Mammary epithelial cell (primary cell): ENCODE data around the gene SLC2A5.

ENCODE experiments used
- CTCF ChIP-seq, 2 donors: IDR thresholded peaks in 1 of 2; conservative IDR thresholded peaks in 1 of 2; 2 replicates each; pipeline ENCODE4 v1.5.1; 2011 to 2012; ENCODE audit warnings: inconsistent platforms in 2 of 2, low read length in 2 of 2, mild to moderate bottlenecking in 2 of 2, control low read depth in 1 of 2, low read depth in 1 of 2; ENCODE audit not compliant: insufficient read depth in 1 of 2; ENCODE audit errors: extremely low read depth in 1 of 2
- EZH2 ChIP-seq: IDR thresholded peaks from 2 replicates; pipeline ENCODE4 v1.6.1; 2012; ENCODE audit warnings: low read length, inconsistent platforms, borderline replicate concordance

- TF ChIP-seq CTCF (conservative IDR thresholded peaks at IDR 0.05 in 1 of 2, IDR thresholded peaks at IDR 0.05 in 1 of 2; ENCODE audit: extremely low read depth in 1 of 2, insufficient read depth in 1 of 2, low read depth in 1 of 2, low read length in 2 of 2) (no peak), EZH2 (no peak)
Observed at GRCh38 chr1:9068981-9069325, 482 bp downstream of the SLC2A5 start.
